ENCODE data around the gene MCF2. TPM values are rescaled to one million over a fixed set of nuclear protein-coding genes. Genes with fewer than 3 reads are reported as not detected.

MCF2 gene
- total and polyA plus RNA-seq, 2 experiments from 2014 or later, result 1.1 to 1.4 TPM

DNA sequence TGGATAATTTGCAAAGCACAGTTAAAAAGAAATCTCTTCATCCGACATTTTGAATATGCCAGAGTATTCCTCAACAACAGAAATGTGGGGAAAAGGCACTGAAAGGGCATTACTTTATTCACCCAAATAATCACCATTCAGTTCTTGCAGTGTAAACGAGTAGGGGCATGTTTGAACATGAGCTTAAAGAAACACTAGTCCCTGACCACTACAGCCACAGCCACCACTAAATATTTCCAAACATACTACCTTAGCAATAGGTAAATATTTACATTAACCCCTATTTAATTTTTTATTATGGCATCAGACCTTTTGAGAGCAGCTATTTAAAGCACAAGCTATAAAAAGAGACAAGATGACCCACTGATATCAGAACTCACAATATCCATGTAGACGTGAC is 27.6 kb downstream of the MCF2 start:
- Histone ChIP-seq H3K27ac (ENCODE audit: low read depth) (no peak overlapping the region), H2AFZ (no peak overlapping the region), H3K36me3 (ENCODE audit: insufficient read depth) (no peaks in the 10 kb centered on the region), H3K4me1 (ENCODE audit: insufficient read depth) (no peaks in the 10 kb centered on the region), H3K4me3 (no peak overlapping the region), H3K4me2 (no peak overlapping the region), H3K9me2 (ENCODE audit: insufficient read depth) (no peaks in the 10 kb centered on the region), H3K79me2 (replicated peaks; ENCODE audit: insufficient read depth) (no peaks in the 10 kb centered on the region), H3K27me3 (ENCODE audit: insufficient read depth) (no peaks in the 10 kb centered on the region), H4K20me1 (replicated peaks; ENCODE audit: insufficient read depth) (no peaks in the 10 kb centered on the region), H3F3A (replicated peaks; ENCODE audit: low read depth) (no peaks in the 10 kb centered on the region)
- Mint-ChIP-seq H3K27ac (no peak overlapping the region), H3K4me3 (no peak overlapping the region), H3K36me3 (ENCODE audit: low read depth) (no peaks in the 10 kb centered on the region; the same call in 2 of the 3 replicates), H3K4me1 (no peaks in the 10 kb centered on the region), H3K27me3 (ENCODE audit: insufficient read depth, low read depth, poor library complexity) (no peaks in the 10 kb centered on the region), H3K9me3 (0 out of 3 replicates have a peak, but pooled peaks cover 4% of the 10 kb centered on the region)
- TF ChIP-seq JUNB (IDR thresholded peaks at IDR 0.05; ENCODE audit: unreplicated experiment) (no peak), ZNF114 (CRISPR knock-in tag; IDR thresholded peaks at IDR 0.05) (no peak), NANOG (IDR thresholded peaks at IDR 0.05; ENCODE audit: borderline replicate concordance) (no peak), CREB1 (CRISPR knock-in tag; IDR thresholded peaks at IDR 0.05; ENCODE audit: low read depth) (no peak), POLR2AphosphoS5 (IDR thresholded peaks at IDR 0.05; ENCODE audit: low read depth) (no peak), EZH2 (IDR thresholded peaks at IDR 0.05; ENCODE audit: low read depth, unreplicated experiment) (no peak), STAT1 (IDR thresholded peaks at IDR 0.05; ENCODE audit: unreplicated experiment) (no peak), ZNF331 (CRISPR knock-in tag; IDR thresholded peaks at IDR 0.05; ENCODE audit: low read depth) (no peak), EZH2phosphoT487 (IDR thresholded peaks at IDR 0.05; ENCODE audit: unreplicated experiment) (no peak)
- TF ChIP-seq, protein P1, sequence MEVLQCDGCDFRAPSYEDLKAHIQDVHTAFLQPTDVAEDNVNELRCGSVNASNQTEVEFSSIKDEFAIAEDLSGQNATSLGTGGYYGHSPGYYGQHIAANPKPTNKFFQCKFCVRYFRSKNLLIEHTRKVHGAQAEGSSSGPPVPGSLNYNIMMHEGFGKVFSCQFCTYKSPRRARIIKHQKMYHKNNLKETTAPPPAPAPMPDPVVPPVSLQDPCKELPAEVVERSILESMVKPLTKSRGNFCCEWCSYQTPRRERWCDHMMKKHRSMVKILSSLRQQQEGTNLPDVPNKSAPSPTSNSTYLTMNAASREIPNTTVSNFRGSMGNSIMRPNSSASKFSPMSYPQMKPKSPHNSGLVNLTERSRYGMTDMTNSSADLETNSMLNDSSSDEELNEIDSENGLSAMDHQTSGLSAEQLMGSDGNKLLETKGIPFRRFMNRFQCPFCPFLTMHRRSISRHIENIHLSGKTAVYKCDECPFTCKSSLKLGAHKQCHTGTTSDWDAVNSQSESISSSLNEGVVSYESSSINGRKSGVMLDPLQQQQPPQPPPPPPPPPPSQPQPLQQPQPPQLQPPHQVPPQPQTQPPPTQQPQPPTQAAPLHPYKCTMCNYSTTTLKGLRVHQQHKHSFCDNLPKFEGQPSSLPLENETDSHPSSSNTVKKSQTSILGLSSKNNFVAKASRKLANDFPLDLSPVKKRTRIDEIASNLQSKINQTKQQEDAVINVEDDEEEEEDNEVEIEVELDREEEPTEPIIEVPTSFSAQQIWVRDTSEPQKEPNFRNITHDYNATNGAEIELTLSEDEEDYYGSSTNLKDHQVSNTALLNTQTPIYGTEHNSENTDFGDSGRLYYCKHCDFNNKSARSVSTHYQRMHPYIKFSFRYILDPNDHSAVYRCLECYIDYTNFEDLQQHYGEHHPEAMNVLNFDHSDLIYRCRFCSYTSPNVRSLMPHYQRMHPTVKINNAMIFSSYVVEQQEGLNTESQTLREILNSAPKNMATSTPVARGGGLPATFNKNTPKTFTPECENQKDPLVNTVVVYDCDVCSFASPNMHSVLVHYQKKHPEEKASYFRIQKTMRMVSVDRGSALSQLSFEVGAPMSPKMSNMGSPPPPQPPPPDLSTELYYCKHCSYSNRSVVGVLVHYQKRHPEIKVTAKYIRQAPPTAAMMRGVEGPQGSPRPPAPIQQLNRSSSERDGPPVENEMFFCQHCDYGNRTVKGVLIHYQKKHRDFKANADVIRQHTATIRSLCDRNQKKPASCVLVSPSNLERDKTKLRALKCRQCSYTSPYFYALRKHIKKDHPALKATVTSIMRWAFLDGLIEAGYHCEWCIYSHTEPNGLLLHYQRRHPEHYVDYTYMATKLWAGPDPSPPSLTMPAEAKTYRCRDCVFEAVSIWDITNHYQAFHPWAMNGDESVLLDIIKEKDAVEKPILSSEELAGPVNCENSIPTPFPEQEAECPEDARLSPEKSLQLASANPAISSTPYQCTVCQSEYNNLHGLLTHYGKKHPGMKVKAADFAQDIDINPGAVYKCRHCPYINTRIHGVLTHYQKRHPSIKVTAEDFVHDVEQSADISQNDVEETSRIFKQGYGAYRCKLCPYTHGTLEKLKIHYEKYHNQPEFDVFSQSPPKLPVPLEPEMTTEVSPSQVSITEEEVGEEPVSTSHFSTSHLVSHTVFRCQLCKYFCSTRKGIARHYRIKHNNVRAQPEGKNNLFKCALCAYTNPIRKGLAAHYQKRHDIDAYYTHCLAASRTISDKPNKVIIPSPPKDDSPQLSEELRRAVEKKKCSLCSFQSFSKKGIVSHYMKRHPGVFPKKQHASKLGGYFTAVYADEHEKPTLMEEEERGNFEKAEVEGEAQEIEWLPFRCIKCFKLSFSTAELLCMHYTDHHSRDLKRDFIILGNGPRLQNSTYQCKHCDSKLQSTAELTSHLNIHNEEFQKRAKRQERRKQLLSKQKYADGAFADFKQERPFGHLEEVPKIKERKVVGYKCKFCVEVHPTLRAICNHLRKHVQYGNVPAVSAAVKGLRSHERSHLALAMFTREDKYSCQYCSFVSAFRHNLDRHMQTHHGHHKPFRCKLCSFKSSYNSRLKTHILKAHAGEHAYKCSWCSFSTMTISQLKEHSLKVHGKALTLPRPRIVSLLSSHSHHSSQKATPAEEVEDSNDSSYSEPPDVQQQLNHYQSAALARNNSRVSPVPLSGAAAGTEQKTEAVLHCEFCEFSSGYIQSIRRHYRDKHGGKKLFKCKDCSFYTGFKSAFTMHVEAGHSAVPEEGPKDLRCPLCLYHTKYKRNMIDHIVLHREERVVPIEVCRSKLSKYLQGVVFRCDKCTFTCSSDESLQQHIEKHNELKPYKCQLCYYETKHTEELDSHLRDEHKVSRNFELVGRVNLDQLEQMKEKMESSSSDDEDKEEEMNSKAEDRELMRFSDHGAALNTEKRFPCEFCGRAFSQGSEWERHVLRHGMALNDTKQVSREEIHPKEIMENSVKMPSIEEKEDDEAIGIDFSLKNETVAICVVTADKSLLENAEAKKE (CRISPR knock-in tag; IDR thresholded peaks at IDR 0.05), result no peak
- TF ChIP-seq, protein P2, sequence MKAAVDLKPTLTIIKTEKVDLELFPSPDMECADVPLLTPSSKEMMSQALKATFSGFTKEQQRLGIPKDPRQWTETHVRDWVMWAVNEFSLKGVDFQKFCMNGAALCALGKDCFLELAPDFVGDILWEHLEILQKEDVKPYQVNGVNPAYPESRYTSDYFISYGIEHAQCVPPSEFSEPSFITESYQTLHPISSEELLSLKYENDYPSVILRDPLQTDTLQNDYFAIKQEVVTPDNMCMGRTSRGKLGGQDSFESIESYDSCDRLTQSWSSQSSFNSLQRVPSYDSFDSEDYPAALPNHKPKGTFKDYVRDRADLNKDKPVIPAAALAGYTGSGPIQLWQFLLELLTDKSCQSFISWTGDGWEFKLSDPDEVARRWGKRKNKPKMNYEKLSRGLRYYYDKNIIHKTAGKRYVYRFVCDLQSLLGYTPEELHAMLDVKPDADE (IDR thresholded peaks at IDR 0.05), result no peak
- TF ChIP-seq, protein P3, sequence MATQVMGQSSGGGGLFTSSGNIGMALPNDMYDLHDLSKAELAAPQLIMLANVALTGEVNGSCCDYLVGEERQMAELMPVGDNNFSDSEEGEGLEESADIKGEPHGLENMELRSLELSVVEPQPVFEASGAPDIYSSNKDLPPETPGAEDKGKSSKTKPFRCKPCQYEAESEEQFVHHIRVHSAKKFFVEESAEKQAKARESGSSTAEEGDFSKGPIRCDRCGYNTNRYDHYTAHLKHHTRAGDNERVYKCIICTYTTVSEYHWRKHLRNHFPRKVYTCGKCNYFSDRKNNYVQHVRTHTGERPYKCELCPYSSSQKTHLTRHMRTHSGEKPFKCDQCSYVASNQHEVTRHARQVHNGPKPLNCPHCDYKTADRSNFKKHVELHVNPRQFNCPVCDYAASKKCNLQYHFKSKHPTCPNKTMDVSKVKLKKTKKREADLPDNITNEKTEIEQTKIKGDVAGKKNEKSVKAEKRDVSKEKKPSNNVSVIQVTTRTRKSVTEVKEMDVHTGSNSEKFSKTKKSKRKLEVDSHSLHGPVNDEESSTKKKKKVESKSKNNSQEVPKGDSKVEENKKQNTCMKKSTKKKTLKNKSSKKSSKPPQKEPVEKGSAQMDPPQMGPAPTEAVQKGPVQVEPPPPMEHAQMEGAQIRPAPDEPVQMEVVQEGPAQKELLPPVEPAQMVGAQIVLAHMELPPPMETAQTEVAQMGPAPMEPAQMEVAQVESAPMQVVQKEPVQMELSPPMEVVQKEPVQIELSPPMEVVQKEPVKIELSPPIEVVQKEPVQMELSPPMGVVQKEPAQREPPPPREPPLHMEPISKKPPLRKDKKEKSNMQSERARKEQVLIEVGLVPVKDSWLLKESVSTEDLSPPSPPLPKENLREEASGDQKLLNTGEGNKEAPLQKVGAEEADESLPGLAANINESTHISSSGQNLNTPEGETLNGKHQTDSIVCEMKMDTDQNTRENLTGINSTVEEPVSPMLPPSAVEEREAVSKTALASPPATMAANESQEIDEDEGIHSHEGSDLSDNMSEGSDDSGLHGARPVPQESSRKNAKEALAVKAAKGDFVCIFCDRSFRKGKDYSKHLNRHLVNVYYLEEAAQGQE (IDR thresholded peaks at IDR 0.05; ENCODE audit: unreplicated experiment), result no peak
- TF ChIP-seq, protein P4, sequence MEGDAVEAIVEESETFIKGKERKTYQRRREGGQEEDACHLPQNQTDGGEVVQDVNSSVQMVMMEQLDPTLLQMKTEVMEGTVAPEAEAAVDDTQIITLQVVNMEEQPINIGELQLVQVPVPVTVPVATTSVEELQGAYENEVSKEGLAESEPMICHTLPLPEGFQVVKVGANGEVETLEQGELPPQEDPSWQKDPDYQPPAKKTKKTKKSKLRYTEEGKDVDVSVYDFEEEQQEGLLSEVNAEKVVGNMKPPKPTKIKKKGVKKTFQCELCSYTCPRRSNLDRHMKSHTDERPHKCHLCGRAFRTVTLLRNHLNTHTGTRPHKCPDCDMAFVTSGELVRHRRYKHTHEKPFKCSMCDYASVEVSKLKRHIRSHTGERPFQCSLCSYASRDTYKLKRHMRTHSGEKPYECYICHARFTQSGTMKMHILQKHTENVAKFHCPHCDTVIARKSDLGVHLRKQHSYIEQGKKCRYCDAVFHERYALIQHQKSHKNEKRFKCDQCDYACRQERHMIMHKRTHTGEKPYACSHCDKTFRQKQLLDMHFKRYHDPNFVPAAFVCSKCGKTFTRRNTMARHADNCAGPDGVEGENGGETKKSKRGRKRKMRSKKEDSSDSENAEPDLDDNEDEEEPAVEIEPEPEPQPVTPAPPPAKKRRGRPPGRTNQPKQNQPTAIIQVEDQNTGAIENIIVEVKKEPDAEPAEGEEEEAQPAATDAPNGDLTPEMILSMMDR (conservative IDR thresholded peaks at IDR 0.05; ENCODE audit: low read depth in 2 of 2), result no peak
- DNase-seq (ENCODE audit: low spot score), result no peak
- ATAC-seq, result no peak
